NOMO-1 treated with DMSO at 0.1 percent for 48 hours (cell line): ENCODE measurements around the gene PSMD13.

ENCODE experiments used
- DNase-seq: peaks from one replicate; lab custom pipeline; 2025; ENCODE audit not compliant: unreplicated experiment; lab: John Stamatoyannopoulos, UW

Gene PSMD13

DNA sequence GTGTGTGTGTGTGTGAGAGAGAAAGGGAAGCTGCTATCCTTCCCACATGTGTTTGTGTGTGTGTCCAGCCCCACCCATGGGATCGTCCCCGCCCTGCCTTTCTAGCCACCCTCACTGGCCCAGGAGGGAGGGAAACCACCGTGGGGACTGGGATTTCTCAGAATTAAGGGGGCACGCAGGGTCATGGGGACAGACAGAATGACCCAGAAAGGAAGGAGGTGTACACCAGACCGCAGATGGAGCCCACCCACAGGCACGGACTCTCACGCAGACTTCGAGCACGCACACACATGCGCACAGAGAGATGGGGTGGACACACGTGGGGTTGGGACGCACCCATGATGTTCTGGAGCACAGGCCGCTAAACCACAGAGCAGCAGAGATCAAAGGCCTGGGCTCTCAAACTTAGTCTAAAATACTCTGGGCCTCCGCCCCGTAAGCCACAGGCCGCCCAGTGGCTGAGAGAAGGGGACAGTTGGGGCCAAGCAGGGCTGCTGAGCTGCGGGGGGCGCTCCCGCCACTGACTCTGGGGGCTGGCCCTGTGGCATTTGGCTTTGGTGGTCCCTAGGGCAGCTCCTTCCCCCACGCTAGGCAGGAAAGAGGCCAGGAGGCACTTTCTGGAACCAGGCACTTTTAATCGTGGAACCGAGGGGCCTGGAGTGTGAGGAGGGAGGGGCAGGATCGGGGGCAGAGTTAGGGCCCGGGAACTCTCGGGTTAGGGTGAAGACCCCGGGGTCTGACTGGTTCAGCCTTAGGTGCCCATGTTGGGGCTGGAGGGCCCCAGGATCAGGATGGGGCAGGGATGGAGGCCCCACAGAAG, 61.0 kb downstream of the PSMD13 start:
- DNase-seq = no peak

DNA sequence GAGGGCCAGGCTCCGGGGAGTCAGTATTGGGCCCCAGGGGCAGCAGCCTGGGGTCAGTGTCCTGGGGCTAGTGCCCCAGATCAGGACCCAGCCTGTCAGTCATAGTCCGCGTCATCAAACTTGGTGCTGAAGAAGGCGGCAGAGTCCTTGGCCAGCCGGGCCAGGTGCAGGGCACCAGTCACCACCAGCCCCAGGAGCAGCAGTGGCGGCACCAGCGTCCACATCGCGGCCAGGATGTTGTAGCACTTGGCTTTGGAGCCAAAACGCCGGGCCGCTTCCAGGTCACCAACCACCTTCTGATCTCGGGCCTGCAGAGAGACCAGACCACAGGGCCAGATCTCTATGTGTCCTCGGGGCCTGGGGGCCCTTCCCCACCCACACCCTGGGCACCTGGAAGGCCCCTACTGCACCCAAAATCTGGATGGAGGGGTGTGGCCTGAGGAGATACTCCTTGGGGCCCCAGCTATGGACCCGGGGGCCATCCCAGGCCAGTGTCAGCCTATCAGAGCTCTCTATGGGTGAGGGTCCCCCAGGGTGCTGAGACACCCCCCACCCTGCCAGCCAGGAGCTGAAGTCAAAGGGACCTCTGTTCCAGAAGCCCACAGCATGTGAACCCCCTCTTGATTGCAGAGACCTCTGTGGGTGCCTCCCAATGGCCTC, 61.8 kb downstream of the PSMD13 start:
- no peak for DNase-seq

DNA sequence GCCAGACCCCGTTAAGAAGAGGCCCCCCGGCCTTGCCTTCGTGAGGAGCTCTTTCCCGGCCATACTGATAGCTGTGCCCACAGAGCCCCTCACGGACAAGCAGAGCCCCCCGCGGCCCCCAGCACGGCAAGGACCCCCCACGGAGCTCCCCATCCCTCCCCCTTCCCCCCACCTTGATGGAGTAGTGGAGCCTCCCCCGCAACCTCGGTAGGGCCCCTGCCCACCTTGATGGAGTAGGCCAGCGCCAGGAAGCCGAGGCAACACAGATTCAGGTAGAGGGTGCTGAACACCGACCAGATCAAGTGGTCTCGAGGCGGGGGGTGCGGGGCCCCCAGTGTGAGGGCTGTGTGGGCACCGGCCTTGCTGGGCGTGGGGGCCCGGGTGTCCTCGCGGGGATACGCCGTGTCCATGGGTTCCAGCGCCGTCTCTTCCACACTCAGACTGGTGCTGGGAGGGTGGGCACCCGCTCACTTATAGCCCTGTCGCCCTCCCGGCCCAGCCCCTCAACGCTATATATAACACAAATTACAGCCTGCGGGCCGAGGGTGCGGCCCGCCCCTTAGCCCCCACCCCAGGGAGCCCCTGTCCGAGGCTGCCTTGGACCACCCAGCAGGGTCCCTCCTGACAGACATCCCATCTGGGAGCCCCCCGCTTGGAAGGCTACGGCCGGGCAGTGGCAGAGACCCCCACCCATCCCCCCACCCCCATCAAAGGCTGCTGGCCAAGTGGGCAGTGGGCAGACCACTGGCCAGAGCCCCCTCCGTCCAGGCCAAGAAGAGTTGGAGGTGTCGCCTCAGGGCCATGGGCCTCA, 62.5 kb downstream of the PSMD13 start, which contains the start of gene IFITM5:
IFITM5 (minus strand) TSS at position 446 of the 811 bp plus-strand sequence; CDS start at position 410, 36 bp downstream.
- DNase-seq = no peak

DNA sequence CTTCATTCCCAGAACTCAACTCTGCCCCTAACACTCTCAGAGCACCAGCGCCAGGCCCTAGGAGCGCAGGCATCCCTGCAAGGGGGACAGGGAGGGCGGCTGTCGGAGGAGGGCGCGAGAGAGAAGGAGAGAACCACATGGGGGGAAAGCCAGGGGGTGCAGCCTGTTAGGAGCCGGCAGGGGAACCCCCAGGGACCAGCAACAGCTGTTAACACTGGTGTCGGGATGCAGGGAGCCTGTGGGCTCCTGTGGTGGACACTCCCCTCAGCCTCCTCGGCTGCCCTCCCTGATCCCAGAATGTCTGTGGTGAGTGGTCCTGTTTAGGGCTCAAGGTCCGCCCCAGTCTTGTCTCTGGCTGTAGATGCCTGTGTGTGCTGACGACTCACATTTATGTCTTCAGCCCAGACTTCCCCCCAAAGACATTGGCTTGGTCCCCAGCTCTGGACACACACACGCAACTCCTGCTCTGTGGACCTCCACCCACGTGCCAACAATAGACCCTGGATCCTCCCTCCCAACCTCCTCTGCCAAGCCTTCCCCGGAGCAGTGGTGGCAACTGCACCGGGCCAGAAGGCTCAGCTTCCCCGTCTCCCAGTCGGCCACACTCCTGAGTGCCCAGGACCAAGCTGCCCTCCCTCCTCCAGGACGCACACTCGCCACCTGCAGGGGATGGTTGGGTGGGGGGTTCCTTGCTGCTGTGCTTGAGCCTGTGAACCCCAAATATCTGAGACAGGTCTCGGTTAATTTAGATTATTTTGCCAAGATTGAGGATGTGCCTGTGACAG, 63.4 kb downstream of the PSMD13 start:
- DNase-seq = no peak
